ENCODE results near the gene SCYL1.
"Not testable (repeated sequence)": the region's sequence is repeated elsewhere in the genome, so short reads cannot be mapped to it uniquely, and the experiment has no call there.

SCYL1 gene

DNA sequence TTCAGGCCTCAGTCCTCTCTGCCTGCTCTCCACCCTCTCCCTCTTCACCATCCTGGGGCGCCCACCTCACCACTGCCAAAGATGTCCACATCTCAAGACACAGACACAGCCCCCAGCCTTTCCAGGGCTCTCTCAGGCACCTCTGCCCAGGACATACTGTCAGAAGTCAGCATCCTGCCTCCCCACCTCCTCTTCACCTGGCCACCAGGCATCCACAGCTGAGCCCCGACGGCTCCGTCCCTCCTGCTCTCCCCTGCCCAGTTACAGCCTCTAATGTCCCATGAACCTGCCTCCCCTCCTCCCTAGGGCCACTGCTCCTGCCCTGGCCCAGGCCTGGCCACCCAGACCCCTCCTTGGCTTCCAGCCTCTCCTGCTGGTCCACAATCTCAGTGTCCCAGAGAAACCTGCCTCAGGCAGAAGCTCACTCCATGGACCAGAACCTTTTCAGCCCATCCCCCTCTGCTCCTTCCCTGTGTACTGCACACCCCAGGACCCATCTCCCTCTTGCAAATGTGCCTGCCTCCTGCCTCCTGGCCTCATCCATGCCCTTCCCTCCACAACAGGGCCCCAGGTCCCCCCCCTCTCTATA is 30.1 kb downstream of the SCYL1 start:
- no peak for DNase-seq (ENCODE audit: low spot score)

DNA sequence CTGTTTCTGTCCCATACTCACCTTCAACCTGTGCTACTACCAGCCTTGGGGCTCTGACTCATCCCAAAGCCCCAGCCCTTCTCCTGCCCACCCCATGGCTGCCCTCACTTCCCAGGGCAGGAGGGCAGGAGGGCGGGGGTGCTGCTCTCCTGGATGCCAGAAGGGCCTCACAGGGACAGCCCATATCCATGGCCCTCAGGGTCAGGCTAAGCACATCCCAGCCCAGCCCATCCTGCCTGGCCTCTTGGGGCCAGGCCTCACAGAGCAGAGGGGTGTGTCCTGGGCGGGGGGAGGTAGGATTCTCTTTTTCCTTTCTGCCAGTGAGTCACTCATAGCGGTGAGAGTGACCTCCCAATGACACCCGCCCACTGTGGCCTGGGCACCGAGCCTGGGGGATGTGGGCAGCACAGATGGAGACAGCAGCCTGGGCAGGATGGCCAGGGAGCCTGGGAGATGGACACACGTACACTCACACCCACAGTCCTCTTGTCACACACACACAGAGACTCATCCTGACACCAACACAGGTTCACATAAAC is 30.9 kb downstream of the SCYL1 start:
- peak; percentile 89 for DNase-seq (ENCODE audit: low spot score)

DNA sequence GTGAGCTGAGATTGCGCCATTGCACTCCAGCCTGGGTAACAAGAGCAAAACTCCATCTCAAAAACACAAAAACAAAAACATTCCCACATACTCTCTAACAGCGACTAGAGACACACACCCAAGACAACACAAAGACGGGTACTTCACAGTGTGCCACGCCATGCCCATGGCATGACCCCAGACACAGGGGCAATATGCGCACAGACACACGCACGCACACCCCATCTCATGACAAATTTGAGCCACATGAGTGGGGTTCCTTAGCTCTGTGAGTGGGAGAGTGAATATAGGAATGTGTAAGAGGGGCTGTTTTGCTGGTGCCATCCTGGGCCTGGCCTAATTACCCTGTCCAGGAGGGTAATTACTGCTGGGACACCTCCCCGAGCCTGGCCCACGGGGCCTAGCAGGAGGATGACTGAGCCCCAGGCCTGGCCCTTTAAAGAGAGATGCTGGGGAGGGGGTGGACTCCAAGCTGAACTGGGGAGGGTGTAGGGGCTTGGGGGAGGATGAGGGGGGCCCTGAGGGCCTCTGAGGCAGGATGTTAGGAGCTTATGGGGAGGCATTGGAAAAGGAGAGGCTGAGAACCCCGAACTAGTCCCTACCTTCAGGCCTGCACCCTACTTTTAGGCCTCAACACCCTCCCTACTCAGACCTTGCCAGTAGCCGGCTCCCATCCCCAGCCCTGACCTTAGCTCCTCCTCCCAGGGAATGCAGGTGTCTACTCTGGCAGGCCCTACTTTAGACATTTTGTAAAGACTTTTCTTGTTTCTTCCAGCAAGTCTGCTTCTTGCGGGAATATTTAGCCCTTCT is 31.8 kb downstream of the SCYL1 start:
- DNase-seq (ENCODE audit: low spot score), result no peak

DNA sequence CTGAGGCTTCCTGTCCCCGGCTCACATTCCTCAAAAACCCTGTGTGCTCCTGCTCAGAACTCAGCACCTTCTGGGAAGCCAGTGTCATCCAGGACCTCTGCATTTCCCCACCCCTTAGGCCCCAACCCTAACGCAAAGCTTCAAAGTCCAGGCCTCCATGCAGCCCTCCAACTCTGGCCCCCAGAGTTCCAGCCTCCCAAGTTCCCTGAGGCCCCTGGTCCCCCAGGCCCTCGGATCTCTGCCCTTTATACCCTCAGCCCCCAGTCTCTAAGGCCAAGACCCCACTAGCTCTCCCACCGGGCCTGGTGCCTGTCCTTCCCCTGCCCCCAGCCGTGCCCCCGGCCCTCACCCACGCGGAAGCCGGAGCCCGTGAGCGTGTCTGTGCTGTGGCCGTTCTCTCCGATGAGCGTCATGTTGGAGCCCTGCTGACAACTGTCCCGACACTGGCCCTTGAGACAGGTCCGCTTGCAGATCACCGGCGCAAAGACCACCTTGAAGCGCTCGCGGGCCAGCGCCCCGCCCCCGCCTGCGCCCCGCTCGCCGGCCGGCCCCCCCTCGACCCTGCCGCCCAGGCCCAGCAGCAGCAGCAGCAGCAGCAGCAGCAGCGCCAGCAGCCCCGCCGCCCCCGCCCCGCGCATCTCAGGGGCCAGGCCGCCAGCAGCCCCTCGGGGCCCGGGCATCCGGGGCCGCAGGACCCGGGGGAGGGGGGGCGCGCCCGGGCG is 32.6 kb downstream of the SCYL1 start:
- DNase-seq (ENCODE audit: low spot score), result no peak

DNA sequence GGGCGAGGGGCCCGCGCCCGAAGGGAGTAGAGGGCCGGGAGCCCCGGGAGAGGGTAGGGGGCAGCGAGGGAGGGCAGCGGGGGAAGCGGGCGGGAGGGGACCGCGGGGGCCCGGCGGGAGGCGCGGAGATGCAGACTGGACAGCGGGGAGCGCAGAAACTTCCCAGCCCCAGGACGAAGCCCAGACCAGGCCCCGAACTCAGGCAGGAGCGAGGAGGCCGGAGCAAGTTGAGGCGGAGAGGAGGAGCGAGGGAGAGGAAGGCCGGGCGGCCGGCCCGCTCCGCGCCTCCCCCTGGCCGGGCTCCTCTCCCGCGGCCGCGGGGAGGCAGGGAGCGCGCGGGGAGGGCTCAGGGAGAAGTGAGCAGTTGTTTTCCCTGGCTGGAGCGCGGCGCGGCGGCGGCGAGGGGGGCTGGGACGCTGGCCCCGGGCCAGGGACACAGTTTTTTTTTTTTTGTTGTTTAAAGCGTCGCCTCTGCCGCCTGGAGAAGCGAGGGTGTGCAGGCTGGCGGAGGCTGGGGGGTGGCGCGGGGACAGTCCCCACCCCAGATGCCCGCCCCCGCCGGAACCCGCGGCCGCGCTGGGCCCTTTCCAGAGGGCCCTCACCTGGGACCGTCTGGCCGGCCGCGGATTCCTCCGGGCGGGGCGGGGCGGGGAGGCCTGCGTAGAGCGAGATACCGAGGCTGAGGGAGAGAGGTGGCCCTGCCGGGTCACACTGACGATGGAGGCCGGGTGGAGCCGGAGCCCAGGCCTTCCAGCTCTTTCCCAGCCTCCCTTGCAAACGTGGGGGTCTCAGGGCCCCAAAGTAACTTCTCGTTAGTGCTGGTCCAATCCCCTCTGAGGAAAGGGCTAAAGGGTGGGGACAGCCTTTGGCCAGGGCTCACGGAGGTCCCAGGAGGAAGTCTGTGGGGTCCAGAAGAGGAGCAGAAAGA is 33.4 kb downstream of the SCYL1 start, which contains the start of gene LTBP3:
Gene LTBP3, minus strand, starts transcription at position 358 of the 928 bp plus-strand sequence. CDS start 400 bp downstream, outside the sequence.
- DNase-seq (ENCODE audit: low spot score), result peak; percentile 95

DNA sequence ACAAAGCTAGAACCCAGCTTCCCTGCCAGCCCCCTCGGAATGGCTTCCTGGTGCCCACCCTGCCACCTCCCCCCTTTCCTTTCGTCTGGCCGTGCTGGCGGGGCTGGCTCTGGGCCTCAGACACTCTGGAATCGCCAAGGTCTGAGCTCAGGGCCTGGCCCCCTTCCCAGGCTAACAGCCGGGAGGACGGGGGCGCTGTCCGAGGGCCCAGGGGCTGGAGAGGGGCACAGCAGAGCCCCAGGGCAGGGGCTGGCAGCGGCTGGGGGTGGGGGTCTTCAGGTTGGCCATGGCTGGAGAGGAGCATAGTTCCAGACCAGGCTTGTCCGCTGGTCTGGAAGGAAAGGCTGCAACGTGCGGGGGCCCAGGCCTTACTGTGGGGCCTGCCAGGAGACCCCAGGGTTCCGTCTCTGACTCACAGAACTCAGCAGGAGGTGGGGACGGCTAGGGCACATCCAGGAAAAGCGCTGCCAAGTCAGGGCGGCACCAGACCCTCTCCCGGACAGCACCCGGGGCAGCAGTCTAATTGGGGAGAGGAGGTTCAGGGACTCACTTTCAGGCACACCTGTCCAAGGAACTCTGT is 34.1 kb downstream of the SCYL1 start:
- no peak for DNase-seq (ENCODE audit: low spot score)

DNA sequence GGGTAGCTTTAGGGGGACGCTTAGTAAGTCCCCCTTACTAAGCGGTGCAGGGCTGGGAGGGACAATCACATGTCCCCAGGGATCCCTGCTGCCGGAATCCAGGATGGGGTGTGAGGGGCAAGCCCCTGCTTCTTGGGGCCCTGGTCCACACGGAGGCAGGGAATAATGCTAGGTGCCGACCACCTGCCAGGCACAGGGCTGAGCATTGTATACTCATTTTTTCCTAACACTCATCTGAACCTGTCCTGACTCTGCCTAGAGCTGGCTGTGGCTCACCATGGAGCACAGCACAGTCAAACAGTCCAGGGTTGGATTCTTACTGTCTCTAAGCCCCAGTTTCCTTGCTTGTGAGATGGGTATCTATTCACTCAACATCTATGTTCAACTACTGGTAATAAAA is 34.7 kb downstream of the SCYL1 start:
- DNase-seq (ENCODE audit: low spot score), result no peak

DNA sequence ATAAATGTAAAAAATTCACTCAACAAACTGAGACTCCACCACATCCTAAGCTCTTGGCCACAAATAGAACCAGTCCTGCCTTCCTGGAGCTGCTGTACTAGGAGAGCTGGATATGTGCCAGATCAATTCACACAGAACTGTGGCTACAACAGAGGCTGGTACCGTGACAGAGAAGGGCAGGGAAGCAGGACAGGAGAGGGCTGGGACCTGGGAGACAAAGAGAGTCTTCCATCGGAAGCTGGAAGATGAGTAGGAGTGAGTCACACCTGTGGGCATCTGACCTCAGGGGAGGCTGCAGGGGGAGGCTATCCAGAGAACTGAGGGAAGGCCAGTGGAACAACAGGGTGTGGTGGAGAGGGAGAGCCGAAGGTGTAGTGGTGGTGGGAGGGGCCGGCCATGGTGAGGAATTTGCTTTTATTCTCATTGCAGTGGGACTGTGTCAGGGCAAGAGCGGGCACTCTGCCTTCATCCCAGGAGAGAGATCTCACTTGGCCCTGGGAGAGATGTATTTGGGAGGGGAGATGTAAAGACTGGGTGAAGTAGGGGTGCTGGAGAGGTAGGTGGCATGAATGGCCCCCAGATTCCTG is 35.2 kb downstream of the SCYL1 start:
- DNase-seq (ENCODE audit: low spot score), result no peak

DNA sequence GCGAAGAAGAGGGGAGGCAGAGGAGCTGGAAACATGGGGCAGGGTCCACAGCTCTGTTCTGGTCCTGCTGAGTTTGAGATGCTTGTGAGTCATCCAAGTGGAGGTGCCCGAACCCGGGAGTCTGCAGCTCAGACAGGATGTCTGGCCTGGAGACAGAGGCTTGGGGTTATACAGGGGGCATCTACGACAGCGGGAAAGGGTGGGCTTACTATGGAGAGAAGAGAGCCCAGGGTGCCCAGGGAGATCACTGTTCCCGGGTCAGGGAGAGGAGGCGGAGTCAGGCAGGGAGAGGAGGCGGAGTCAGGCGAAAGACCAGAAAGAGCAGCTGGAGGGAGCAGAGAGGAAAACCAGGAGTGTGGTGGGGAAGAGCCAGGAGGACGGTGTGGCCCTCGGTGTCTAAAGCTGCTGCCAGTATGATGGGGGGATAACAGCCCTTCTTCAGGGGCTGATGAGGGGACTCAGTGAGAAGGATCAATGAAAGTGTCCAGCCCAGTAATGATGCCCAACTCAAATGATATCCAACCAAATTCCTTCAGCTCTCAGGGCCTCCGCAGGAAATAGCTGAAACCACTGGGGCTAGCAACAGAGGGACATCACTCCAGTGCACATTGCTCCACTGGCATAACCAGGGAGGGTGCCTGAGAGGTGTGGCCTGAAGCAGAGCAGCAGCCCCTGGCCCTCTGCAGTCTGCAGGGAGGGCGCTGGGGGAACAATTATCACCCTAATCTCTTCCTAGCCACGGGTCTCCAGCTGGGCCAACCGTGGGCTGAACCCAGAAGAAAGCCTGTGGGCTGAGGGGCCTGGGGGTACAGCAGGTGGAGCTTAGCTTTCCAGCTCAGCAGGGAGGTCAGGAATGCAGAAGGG is 35.9 kb downstream of the SCYL1 start:
- peak; percentile 48 for DNase-seq (ENCODE audit: low spot score)

DNA sequence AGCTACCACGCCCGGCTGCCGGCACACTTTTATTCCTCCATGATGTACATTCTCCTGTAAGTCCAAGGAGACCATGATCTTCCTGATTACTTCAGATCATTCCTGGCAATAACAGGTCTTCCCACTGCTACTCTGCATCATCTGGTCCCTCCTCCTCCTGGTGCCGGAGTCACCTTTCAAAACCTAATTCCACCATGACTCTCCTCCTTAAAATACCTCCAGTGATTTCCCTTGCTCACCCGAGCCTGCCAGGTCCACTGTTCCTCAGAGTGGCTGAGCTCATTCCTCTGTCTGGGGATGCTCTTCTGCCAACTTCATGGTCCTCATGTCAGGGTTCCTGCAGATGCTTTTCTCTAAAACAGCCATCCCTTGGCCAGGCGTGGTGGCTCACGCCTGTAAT is 37.1 kb downstream of the SCYL1 start:
- DNase-seq (ENCODE audit: low spot score), result no peak

DNA sequence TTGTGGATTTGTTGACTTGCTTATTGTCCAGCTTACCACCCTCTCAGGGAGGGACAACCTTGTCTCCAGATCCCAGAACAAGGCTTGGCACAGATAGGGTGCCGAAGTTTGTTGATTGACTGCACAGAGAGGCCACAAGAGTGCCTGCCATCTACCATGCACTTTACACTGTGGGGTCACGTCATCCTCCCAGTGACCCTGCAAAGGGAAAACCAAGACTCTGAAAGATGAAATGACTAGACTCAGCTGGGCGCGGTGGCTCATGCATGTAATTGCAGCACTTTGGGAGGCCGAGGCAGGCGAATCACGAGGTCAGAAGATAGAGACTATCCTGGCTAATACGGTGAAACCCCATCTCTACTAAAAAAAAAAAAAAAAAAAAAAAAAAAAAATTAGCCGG is 37.9 kb downstream of the SCYL1 start:
- DNase-seq (ENCODE audit: low spot score), result no peak

DNA sequence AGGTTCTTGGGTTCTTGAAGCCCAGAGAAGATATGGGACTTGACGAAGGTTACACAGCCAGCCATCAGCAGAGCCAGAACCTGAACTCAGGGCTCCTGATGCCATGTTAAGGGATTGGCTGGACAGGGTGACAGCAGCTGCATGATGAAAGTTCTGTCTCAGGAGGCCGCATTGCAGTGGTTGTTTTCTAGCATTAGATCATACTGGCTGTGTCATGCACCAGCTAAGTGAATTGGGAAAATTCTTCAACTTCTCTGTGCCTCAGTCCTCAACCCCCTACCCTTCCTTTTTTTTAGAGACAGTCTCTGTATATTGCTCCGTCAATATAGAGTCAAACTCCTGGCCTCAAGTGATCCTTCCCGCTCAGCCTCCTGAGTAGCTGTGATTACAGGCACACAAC is 38.7 kb downstream of the SCYL1 start:
- DNase-seq (ENCODE audit: low spot score), result no peak

DNA sequence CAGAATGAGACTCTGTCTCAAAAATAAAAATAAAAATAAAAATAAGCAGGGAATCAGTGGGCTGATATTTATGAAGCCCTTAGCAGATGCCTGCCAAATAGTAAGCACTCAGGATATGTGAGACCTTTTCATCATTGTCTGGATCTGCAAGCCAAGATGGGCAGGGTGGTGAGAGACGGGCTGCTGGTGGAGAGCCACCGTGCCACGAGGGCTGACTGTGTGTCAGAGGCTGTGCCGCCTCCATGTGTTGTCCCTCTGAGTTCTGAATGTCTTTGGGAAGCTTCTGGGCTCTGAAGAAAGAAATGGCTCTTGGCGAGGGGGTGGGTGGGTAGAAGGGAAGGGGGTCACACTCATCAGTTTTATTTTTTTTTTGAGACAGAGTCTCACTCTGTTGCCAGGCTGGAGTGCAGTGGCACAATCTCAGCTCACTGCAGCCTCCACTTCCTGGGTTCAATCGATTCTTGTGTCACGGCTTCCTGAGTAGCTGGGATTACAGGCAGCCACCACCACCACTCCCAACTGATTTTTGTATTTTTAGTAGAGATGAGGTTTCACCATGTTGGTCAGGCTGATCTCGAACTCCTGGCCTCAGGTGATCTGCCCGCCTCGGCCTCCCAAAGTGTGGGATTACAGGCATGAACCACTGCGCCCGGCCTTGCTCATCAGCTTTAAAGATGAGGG is 40.1 kb downstream of the SCYL1 start:
- not testable (repeated sequence) for DNase-seq (ENCODE audit: low spot score)

DNA sequence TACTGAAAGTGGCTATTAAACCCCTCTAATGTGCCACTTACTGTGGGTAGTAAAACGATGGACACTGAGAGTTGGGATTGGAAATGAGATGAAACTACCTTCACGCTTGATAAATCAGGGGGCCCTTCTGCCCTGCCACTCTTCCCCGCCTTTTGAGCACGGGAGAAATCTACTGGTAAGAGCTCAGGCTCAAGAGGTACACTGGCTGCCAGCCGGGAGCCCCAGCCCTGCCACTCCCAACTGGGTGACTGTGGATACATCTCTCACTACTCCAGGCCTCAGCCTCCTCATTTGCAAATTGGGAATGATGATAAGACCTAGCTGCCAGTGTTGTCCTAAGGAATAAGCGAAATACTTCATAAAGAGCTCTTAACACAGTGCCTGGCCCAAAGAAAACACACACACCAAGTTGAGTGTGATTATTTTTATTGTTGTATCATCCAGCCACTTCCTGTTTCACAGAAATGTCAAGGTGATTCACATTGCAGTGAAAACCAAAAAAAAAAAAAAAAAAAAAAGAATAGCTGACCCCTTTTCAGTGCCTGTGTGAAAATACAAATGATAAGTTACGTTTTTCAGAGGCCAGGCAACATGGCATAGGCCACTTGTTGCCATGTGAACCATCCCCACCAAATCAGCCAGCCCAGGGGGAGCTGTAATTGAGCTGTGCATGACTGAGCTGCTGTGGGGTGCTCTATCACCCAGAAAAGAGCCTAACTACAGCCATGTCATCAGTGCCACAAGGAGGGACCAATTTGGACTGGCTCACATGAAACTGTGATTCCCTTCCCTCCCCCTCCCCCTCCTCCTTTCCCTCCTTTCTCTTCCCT is 41.0 kb downstream of the SCYL1 start:
- DNase-seq (ENCODE audit: low spot score), result no peak

DNA sequence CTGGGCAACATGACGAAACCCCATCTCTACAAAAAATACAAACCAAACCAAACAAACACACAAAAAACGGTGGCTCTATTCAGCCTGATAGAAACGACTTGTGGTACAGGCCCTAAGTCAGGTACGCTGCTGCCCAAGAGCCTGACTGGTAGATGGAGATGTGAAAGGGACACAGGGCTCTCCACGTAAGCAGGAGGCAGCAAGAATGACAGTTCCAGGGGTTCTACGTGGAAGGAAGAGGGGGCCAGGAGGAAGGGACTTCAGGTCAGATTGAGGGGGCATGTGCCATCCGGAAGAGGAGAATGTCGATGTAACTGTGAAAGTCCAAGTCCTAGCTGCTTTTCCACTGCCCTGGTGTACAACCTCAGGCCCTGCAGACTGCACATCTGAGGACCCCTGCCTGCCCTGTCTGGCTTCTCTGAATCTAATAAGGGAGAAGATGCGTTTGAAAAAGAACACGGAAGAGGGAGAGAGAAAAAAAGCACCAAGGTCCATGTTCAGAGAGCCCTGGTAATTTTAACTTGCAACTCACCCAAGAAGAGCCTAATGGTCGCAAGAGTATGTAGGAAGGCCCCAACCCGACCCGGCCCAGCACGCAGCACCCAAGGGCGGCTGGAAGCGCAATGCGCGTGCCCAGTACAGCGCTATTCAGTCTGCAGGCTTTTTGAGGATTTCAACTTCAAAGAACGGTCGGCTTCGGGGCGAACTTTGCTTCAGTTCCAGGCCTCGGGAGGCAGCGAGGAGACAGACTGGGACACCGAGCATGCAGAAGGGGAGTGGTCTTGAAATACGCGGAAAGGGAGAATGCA is 44.5 kb downstream of the SCYL1 start:
- peak; percentile 69 for DNase-seq (ENCODE audit: low spot score)

DNA sequence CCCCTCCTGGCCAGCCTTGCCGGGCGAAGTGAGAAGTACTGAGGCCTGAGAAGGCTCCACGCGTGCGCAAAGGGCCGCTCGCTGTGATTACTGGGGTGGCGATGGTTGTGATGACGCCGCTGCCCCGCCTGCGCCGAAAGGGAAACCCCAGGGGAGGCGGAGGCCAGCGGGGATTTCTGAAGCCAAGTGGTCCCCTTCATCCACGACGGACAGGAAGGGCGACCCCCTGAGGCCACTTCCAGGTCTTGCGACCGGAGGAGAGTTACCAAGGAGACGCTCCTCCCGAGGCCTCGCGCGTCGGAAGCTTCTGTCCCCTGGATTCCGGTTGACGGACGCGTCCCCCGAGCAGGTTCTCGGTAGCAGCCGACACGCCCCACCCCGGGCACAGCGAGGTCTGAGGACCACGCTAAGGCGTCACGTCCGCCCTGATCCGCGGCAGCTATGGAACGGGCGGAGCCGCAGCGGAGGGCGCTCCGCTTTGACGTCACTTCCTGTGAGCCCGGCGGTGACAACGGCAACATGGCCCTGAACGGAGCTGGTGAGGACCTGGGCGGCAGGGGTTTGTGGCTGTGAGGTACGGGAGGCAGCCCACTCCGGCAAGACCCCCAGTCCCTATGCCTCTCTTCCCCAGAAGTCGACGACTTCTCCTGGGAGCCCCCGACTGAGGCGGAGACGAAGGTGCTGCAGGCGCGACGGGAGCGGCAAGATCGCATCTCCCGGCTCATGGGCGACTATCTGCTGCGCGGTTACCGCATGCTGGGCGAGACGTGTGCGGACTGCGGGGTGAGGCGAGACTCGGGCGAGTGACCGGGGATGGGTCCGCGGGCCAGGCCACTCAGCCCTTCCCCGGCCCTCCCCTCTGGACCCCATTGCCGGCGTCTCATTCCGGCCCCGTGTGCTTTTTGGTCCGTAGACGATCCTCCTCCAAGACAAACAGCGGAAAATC is 45.4 kb downstream of the SCYL1 start, which contains the start of gene ZNRD2:
Gene ZNRD2, plus strand, starts transcription at position 505 of the 946 bp plus-strand sequence. Its CDS starts 15 bp downstream, at position 520.
- DNase-seq (ENCODE audit: low spot score), result peak; percentile 97

Measured in AG08396 (cell line).